ENCODE results near the gene PDK2. TPM values are rescaled to one million over a fixed set of nuclear protein-coding genes. Genes with fewer than 3 reads are reported as not detected.
A peak's percentile ranks its signal among the peaks of the same experiment; 100 is the strongest.

Gene PDK2
- total RNA-seq (2014; rRNA removed; shearing (Covaris generic)) = 22.2 and 25.3 TPM in 2 replicates

- H3K36me3 ChIP-seq = peaks cover 15% of the 10 kb centered on the region
- no peak within 1 kb of the TSS for H3K27ac ChIP-seq
- H3K4me1 ChIP-seq (replicated peaks) = peaks cover 14% of the 10 kb centered on the region
- no peaks in the 10 kb centered on the region for H3K27me3 ChIP-seq (replicated peaks)
- H3K9me3 ChIP-seq (replicated peaks) = no peaks in the 10 kb centered on the region
- peak; percentile 95 to 98 for DNase-seq (ENCODE audit: low read depth in 1 of 2, low spot score in 2 of 2)
- peak within 1 kb of the TSS; percentile 63 for H3K4me3 ChIP-seq
These were observed at the start of gene PDK2 for GRCh38 chr17:50094753-50095619. Gene PDK2 (plus strand): TSS chr17:50095351. CDS start chr17:50095436, 85 bp downstream.

GRCh38 chr17:50046179-50046578 is 49.0 kb upstream of the PDK2 start:
- Histone ChIP-seq H3K27me3 (replicated peaks) (no peaks in the 10 kb centered on the region), H3K36me3 (no peaks in the 10 kb centered on the region), H3K4me1 (replicated peaks) (peaks cover 65% of the 10 kb centered on the region), H3K9me3 (replicated peaks) (no peaks in the 10 kb centered on the region), H3K27ac (no peak overlapping the region), H3K4me3 (no peak overlapping the region)
- DNase-seq (ENCODE audit: low read depth in 1 of 2, low spot score in 2 of 2) = no peak

- H3K27ac ChIP-seq = peak overlapping the region; percentile 85
- no peak for DNase-seq (ENCODE audit: low read depth in 1 of 2, low spot score in 2 of 2)
- H3K27me3 ChIP-seq (replicated peaks) = no peaks in the 10 kb centered on the region
- no peak overlapping the region for H3K4me3 ChIP-seq
- no peaks in the 10 kb centered on the region for H3K36me3 ChIP-seq
- peaks cover 70% of the 10 kb centered on the region for H3K4me1 ChIP-seq (replicated peaks)
- H3K9me3 ChIP-seq (replicated peaks) = no peaks in the 10 kb centered on the region
These were observed 48.5 kb upstream of the PDK2 start for GRCh38 chr17:50046667-50047066.

GRCh38 chr17:50047083-50047482 is 48.1 kb upstream of the PDK2 start:
- Histone ChIP-seq H3K9me3 (replicated peaks) (no peaks in the 10 kb centered on the region), H3K36me3 (no peaks in the 10 kb centered on the region), H3K27me3 (replicated peaks) (no peaks in the 10 kb centered on the region), H3K27ac (peak overlapping the region; percentile 85), H3K4me3 (no peak overlapping the region), H3K4me1 (replicated peaks) (peaks cover 74% of the 10 kb centered on the region)
- DNase-seq (ENCODE audit: low read depth in 1 of 2, low spot score in 2 of 2) = no peak

GRCh38 chr17:50047488-50048126 is 47.5 kb upstream of the PDK2 start:
- peak; percentile 93 to 96 for DNase-seq (ENCODE audit: low read depth in 1 of 2, low spot score in 2 of 2)
- Histone ChIP-seq H3K4me1 (replicated peaks) (peaks cover 79% of the 10 kb centered on the region), H3K27ac (peak overlapping the region; percentile 85), H3K36me3 (no peaks in the 10 kb centered on the region), H3K27me3 (replicated peaks) (no peaks in the 10 kb centered on the region), H3K4me3 (no peak overlapping the region), H3K9me3 (replicated peaks) (no peaks in the 10 kb centered on the region)

- peak in 1 of 2 experiments; percentile 48 for DNase-seq (ENCODE audit: low read depth in 1 of 2, low spot score in 2 of 2)
- H3K36me3 ChIP-seq = no peaks in the 10 kb centered on the region
- no peaks in the 10 kb centered on the region for H3K27me3 ChIP-seq (replicated peaks)
- peaks cover 79% of the 10 kb centered on the region for H3K4me1 ChIP-seq (replicated peaks)
- no peaks in the 10 kb centered on the region for H3K9me3 ChIP-seq (replicated peaks)
- no peak overlapping the region for H3K4me3 ChIP-seq
- H3K27ac ChIP-seq = peak overlapping the region; percentile 85
These were observed 46.9 kb upstream of the PDK2 start for GRCh38 chr17:50048146-50048720.

- Histone ChIP-seq H3K27ac (peak overlapping the region; percentile 85; the same call in 1 of the 2 replicates), H3K27me3 (replicated peaks) (no peaks in the 10 kb centered on the region), H3K36me3 (no peaks in the 10 kb centered on the region), H3K9me3 (replicated peaks) (no peaks in the 10 kb centered on the region), H3K4me1 (replicated peaks) (peaks cover 79% of the 10 kb centered on the region), H3K4me3 (no peak overlapping the region)
- DNase-seq (ENCODE audit: low read depth in 1 of 2, low spot score in 2 of 2) = no peak
These were observed 46.2 kb upstream of the PDK2 start for GRCh38 chr17:50048988-50049387.

GRCh38 chr17:50049636-50050035 is 45.5 kb upstream of the PDK2 start:
- no peaks in the 10 kb centered on the region for H3K36me3 ChIP-seq
- H3K9me3 ChIP-seq (replicated peaks) = no peaks in the 10 kb centered on the region
- H3K4me3 ChIP-seq = no peak overlapping the region
- H3K27ac ChIP-seq = peak overlapping the region; percentile 65; the same call in 1 of the 2 replicates
- peak in 1 of 2 experiments; percentile 46 for DNase-seq (ENCODE audit: low read depth in 1 of 2, low spot score in 2 of 2)
- peaks cover 85% of the 10 kb centered on the region for H3K4me1 ChIP-seq (replicated peaks)
- no peaks in the 10 kb centered on the region for H3K27me3 ChIP-seq (replicated peaks)

GRCh38 chr17:50050431-50051032 is 44.6 kb upstream of the PDK2 start:
- Histone ChIP-seq H3K27ac (peak overlapping the region; percentile 65), H3K4me1 (replicated peaks) (peaks cover 94% of the 10 kb centered on the region), H3K36me3 (no peaks in the 10 kb centered on the region), H3K27me3 (replicated peaks) (no peaks in the 10 kb centered on the region), H3K9me3 (replicated peaks) (no peaks in the 10 kb centered on the region), H3K4me3 (no peak overlapping the region)
- DNase-seq (ENCODE audit: low read depth in 1 of 2, low spot score in 2 of 2) = no peak

GRCh38 chr17:50051082-50051576 is 44.0 kb upstream of the PDK2 start:
- Histone ChIP-seq H3K27me3 (replicated peaks) (no peaks in the 10 kb centered on the region), H3K27ac (peak overlapping the region; percentile 65), H3K4me1 (replicated peaks) (peaks cover 97% of the 10 kb centered on the region), H3K36me3 (peaks cover 2% of the 10 kb centered on the region), H3K4me3 (no peak overlapping the region), H3K9me3 (replicated peaks) (no peaks in the 10 kb centered on the region)
- peak; percentile 98 for DNase-seq (ENCODE audit: low read depth in 1 of 2, low spot score in 2 of 2)

GRCh38 chr17:50051606-50052005 is 43.5 kb upstream of the PDK2 start:
- H3K4me1 ChIP-seq (replicated peaks) = peaks cover 97% of the 10 kb centered on the region
- H3K9me3 ChIP-seq (replicated peaks) = no peaks in the 10 kb centered on the region
- DNase-seq (ENCODE audit: low read depth in 1 of 2, low spot score in 2 of 2) = no peak
- no peaks in the 10 kb centered on the region for H3K27me3 ChIP-seq (replicated peaks)
- H3K36me3 ChIP-seq = peaks cover 7% of the 10 kb centered on the region
- peak overlapping the region; percentile 65 for H3K27ac ChIP-seq
- H3K4me3 ChIP-seq = no peak overlapping the region

- H3K36me3 ChIP-seq = peaks cover 9% of the 10 kb centered on the region
- H3K27me3 ChIP-seq (replicated peaks) = no peaks in the 10 kb centered on the region
- peaks cover 97% of the 10 kb centered on the region for H3K4me1 ChIP-seq (replicated peaks)
- no peak overlapping the region for H3K4me3 ChIP-seq
- DNase-seq (ENCODE audit: low read depth in 1 of 2, low spot score in 2 of 2) = no peak
- no peaks in the 10 kb centered on the region for H3K9me3 ChIP-seq (replicated peaks)
- H3K27ac ChIP-seq = no peak overlapping the region
These were observed 42.8 kb upstream of the PDK2 start for GRCh38 chr17:50052241-50052796.

Data from SJSA1 (cell line).